H1 (cell line): Measurements from ENCODE around the gene ASCL5. TPM values are rescaled to one million over a fixed set of nuclear protein-coding genes. Genes with fewer than 3 reads are reported as not detected.

Experiments
- CTCF ChIA-PET: fragments of 300-600 bp; sonication (Branson Sonifier 250); formaldehyde crosslinking; loops from one replicate; lab custom pipeline; 2021; ENCODE audit not compliant: partially characterized antibody; lab: Charles Lee
- POLR2A ChIA-PET: fragments of 300-600 bp; sonication (Branson Sonifier 250); formaldehyde crosslinking; loops from one replicate; lab custom pipeline; 2021; ENCODE audit warnings: inconsistent platforms; ENCODE audit not compliant: partially characterized antibody; lab: Charles Lee
- DNase-seq, 2 experiments: peaks; one replicate each; pipeline versions ENCODE4 v3.0.0 to v3.0.0-alpha.2; 2010 to 2022; ENCODE audit warnings: low spot score in 2 of 2, low read depth in 1 of 2, mixed read lengths in 1 of 2
- FAIRE-seq: peaks from 2 replicates; lab custom pipeline; 2011; peaks lifted over from hg19 to GRCh38; lab: Jason Lieb, UNC
- H2AFZ ChIP-seq: 2 replicates; pipeline ENCODE4 v1.8.1; 2012; ENCODE audit warnings: low read length, inconsistent platforms
- H2AK5ac ChIP-seq: 2 replicates; pipeline ENCODE4 v1.6.1; 2013; ENCODE audit warnings: low read depth, low read length
- H2BK120ac ChIP-seq: replicated peaks from 2 replicates; pipeline ENCODE3; 2013; ENCODE audit warnings: low read depth, low read length, inconsistent platforms
- H2BK12ac ChIP-seq: 2 replicates; pipeline ENCODE4 v1.6.1; 2013; ENCODE audit warnings: low read depth, low read length
- H2BK15ac ChIP-seq: 2 replicates; pipeline ENCODE4 v1.6.1; 2013; ENCODE audit warnings: low read length
- H2BK20ac ChIP-seq: 2 replicates; pipeline ENCODE4 v1.6.1; 2013; ENCODE audit warnings: low read length
- H2BK5ac ChIP-seq: 2 replicates; pipeline ENCODE4 v1.6.1; 2013; ENCODE audit warnings: low read depth, low read length
- H3K14ac ChIP-seq: 2 replicates; pipeline ENCODE4 v1.6.1; 2013; ENCODE audit warnings: inconsistent platforms; ENCODE audit not compliant: insufficient read length
- H3K18ac ChIP-seq: 2 replicates; pipeline ENCODE4 v1.6.1; 2013; ENCODE audit warnings: low read length; ENCODE audit errors: extremely low read depth
- H3K23ac ChIP-seq: 2 replicates; pipeline ENCODE4 v1.6.1; 2013; ENCODE audit warnings: inconsistent platforms; ENCODE audit not compliant: insufficient read length
- H3K23me2 ChIP-seq: 2 replicates; pipeline ENCODE4 v1.6.1; 2013; ENCODE audit warnings: low read depth, low read length
- H3K27ac ChIP-seq: 2 replicates; pipeline ENCODE4 v1.6.1; 2011; ENCODE audit warnings: low read depth, low read length, inconsistent platforms
- H3K27me3 ChIP-seq, 4 experiments: replicated peaks in 1 of 4; 1 replicate in 1 of 4; 2 replicates in 3 of 4; pipeline versions ENCODE4 v1.6.1 to v1.8.1; 2011 to 2013; ENCODE audit warnings: low read length in 3 of 4, mild to moderate bottlenecking in 3 of 4, inconsistent platforms in 2 of 4, mixed read lengths in 2 of 4, moderate library complexity in 1 of 4; ENCODE audit not compliant: control insufficient read depth in 3 of 4, insufficient read depth in 3 of 4; ENCODE audit errors: extremely low read depth in 1 of 4
- H3K36me3 ChIP-seq, 4 experiments: 2 replicates each; pipeline versions ENCODE4 v1.6.1 to v1.8.1; 2011 to 2013; ENCODE audit warnings: mild to moderate bottlenecking in 4 of 4, low read length in 3 of 4, moderate library complexity in 2 of 4, control low read depth in 1 of 4, inconsistent platforms in 1 of 4; ENCODE audit not compliant: insufficient read depth in 4 of 4, control insufficient read depth in 2 of 4
- H3K4ac ChIP-seq: replicated peaks from 2 replicates; pipeline ENCODE3; 2013; ENCODE audit warnings: low read length, low read depth, mixed read lengths, inconsistent platforms; ENCODE audit not compliant: insufficient read length
- H3K4me1 ChIP-seq, 4 experiments: replicated peaks in 1 of 4; 1 replicate in 1 of 4; 2 replicates in 3 of 4; pipeline versions ENCODE4 v1.6.1 to v1.8.1; 2011 to 2013; ENCODE audit warnings: low read length in 3 of 4, inconsistent platforms in 2 of 4, mixed read lengths in 1 of 4; ENCODE audit not compliant: insufficient read depth in 4 of 4, control insufficient read depth in 3 of 4
- H3K4me2 ChIP-seq, 2 experiments: 2 replicates each; pipeline versions ENCODE4 v1.6.1 to v1.8.1; 2011 to 2013; ENCODE audit warnings: low read depth in 2 of 2, low read length in 2 of 2, control low read depth in 1 of 2, inconsistent platforms in 1 of 2, mild to moderate bottlenecking in 1 of 2; ENCODE audit not compliant: insufficient read depth in 1 of 2
- H3K4me3 ChIP-seq, 4 experiments: fragments of 200-600, 300-600 bp in 1 of 4; sonication (generic), shearing (Covaris generic), sonication (Bioruptor Twin) in 1 of 4; 2 replicates each; pipeline versions ENCODE4 v1.5.1 to v1.8.1; 2011 to 2016; ENCODE audit warnings: low read length in 4 of 4, low read depth in 3 of 4, control low read depth in 2 of 4, inconsistent platforms in 2 of 4, mild to moderate bottlenecking in 2 of 4, mixed read lengths in 1 of 4, moderate library complexity in 1 of 4; ENCODE audit not compliant: insufficient read depth in 2 of 4; ENCODE audit errors: extremely low read depth in 1 of 4
- H3K56ac ChIP-seq: replicated peaks from 2 replicates; pipeline ENCODE3; 2013; ENCODE audit warnings: low read depth, mild to moderate bottlenecking, mixed read lengths, low read length, inconsistent platforms; ENCODE audit not compliant: insufficient read length
- H3K79me1 ChIP-seq: 2 replicates; pipeline ENCODE4 v1.6.1; 2013; ENCODE audit warnings: low read depth, low read length, control low read depth
- H3K79me2 ChIP-seq, 2 experiments: 2 replicates each; pipeline versions ENCODE4 v1.6.1 to v1.8.1; 2012 to 2013; ENCODE audit warnings: low read length in 2 of 2, mild to moderate bottlenecking in 2 of 2, inconsistent platforms in 1 of 2; ENCODE audit not compliant: insufficient read depth in 2 of 2, control insufficient read depth in 1 of 2
- H3K9ac ChIP-seq, 4 experiments: replicated peaks in 1 of 4; 1 replicate in 1 of 4; 2 replicates in 3 of 4; pipeline versions ENCODE4 v1.6.1 to v1.8.1; 2011 to 2013; ENCODE audit warnings: low read depth in 3 of 4, low read length in 3 of 4, control low read depth in 2 of 4, mild to moderate bottlenecking in 2 of 4, moderate library complexity in 2 of 4, inconsistent platforms in 1 of 4; ENCODE audit errors: extremely low read depth in 1 of 4
- H3K9me3 ChIP-seq, 2 experiments: 2 replicates each; pipeline versions ENCODE4 v1.6.1 to v1.8.1; 2012 to 2013; ENCODE audit warnings: mild to moderate bottlenecking in 2 of 2, moderate library complexity in 2 of 2, control low read depth in 1 of 2, inconsistent platforms in 1 of 2, low read depth in 1 of 2, low read length in 1 of 2, mixed read lengths in 1 of 2; ENCODE audit not compliant: insufficient read depth in 2 of 2
- H4K20me1 ChIP-seq, 2 experiments: replicated peaks in 1 of 2; 2 replicates each; pipeline versions ENCODE3 to v1.8.1; 2011 to 2013; ENCODE audit warnings: inconsistent platforms in 2 of 2, low read length in 2 of 2, mild to moderate bottlenecking in 1 of 2; ENCODE audit not compliant: insufficient read depth in 2 of 2, control insufficient read depth in 1 of 2
- H4K5ac ChIP-seq: 2 replicates; pipeline ENCODE4 v1.6.1; 2013; ENCODE audit warnings: low read length, low read depth, mixed read lengths, inconsistent platforms; ENCODE audit not compliant: insufficient read length
- H4K8ac ChIP-seq: 2 replicates; pipeline ENCODE4 v1.8.0; 2013; ENCODE audit warnings: mild to moderate bottlenecking, moderate library complexity, low read length, inconsistent platforms; ENCODE audit not compliant: insufficient read depth; ENCODE audit errors: extremely low read depth
- H4K91ac ChIP-seq: replicated peaks from 2 replicates; pipeline ENCODE3; 2013; ENCODE audit warnings: low read length, mixed read lengths, inconsistent platforms; ENCODE audit not compliant: insufficient read length
- BACH1 ChIP-seq: IDR thresholded peaks from 2 replicates; pipeline ENCODE4 v1.6.1; 2012; ENCODE audit warnings: low read length, improper control_type of control experiment
- HDAC6 ChIP-seq: IDR thresholded peaks from one replicate; pipeline ENCODE4 v1.7.1; 2012; ENCODE audit warnings: low read depth, mild to moderate bottlenecking, inconsistent platforms, low read length, moderate library complexity
- SIN3A ChIP-seq, 2 experiments: IDR thresholded peaks in 1 of 2; conservative IDR thresholded peaks in 1 of 2; 2 replicates each; pipeline ENCODE4 v1.6.1; 2011 to 2012; ENCODE audit warnings: low read length in 2 of 2, improper control_type of control experiment in 1 of 2, low read depth in 1 of 2, mild to moderate bottlenecking in 1 of 2
- WGBS, 2 experiments: shearing (Covaris generic) in 1 of 2; methylation state at CpG; one replicate each; pipeline versions ENCODE4 v1.1.6 to v1.1.7; 2013 to 2015; ENCODE audit warnings: low lambda C conversion rate in 2 of 2, mixed read lengths in 2 of 2, inconsistent platforms in 1 of 2, low coverage in 1 of 2, missing lambda C conversion rate in 1 of 2; ENCODE audit not compliant: insufficient replicate concordance in 2 of 2, insufficient coverage in 1 of 2, insufficient read length in 1 of 2; ENCODE audit errors: extremely low coverage in 1 of 2, missing lambda C conversion rate in 1 of 2; 5-methylcytosine and 5-hydroxymethylcytosine counted together
- polyA plus RNA-seq, 7 experiments: library from polyadenylated mRNA; depleted of rRNA in 3 of 7; stranded (reverse) in 5 of 7; unstranded in 2 of 7; fragments of >200 nt in 5 of 7; fragments of 200-250 nt in 2 of 7; gene quantifications; 1 replicate in 5 of 7; 2 replicates in 1 of 7; 4 replicates in 1 of 7; pipeline versions ENCODE4 v1.2.1 to v1.2.3, GENCODE V29; 2011 to 2013; ENCODE audit warnings: missing spikeins in 2 of 7, mixed read lengths in 2 of 7
- total RNA-seq: library from RNA; stranded (reverse); fragmentation: NEBNext Ultra II Directional; extraction: Animal tissue kit (Norgen Biotek cat#: 25700); gene quantifications from 2 replicates; pipeline ENCODE4 v1.2.1, GENCODE V29; 2021

Gene ASCL5
- total and polyA plus RNA-seq, 2 of the 8 experiments (the other 6 are each of a cell fraction or from before 2014, with no cell fraction given): 0.29 to 0.41 TPM

GRCh38 chr1:201100169-201100930, 26.6 kb downstream of the ASCL5 start:
- Histone ChIP-seq H4K8ac (no peak overlapping the region), H4K5ac (no peak overlapping the region), H3K4me2 (no peak overlapping the region), H3K14ac (no peak overlapping the region), H3K79me2 (no peaks in the 10 kb centered on the region), H2BK5ac (no peak overlapping the region), H2BK120ac (no peak overlapping the region), H3K9me3 (no peaks in the 10 kb centered on the region), H2BK20ac (no peak overlapping the region), H4K20me1 (no peaks in the 10 kb centered on the region), H2BK12ac (no peak overlapping the region), H3K4me1 (peaks cover 0 to 3% (median 0%) of the 10 kb centered on the region in 4 experiments; a peak in 1 of 7 replicates), H3K79me1 (no peaks in the 10 kb centered on the region), H3K36me3 (no peaks in the 10 kb centered on the region), H3K23me2 (no peaks in the 10 kb centered on the region), H3K27ac (no peak overlapping the region), H3K4ac (no peak overlapping the region), H2AK5ac (no peak overlapping the region), H3K56ac (no peak overlapping the region), H2AFZ (no peak overlapping the region), H3K23ac (no peak overlapping the region), H2BK15ac (no peak overlapping the region), H3K18ac (no peak overlapping the region), H4K91ac (no peak overlapping the region), H3K27me3 (peaks cover 0 to 1% (median 0%) of the 10 kb centered on the region in 4 experiments; a peak in 1 of 7 replicates), H3K4me3 (no peak overlapping the region), H3K9ac (no peak overlapping the region; a peak in 1 of 7 replicates)
- FAIRE-seq (no peak), DNase-seq (no peak)
- ChIA-PET POLR2A (interaction anchor here (0.7 to 1.3 kb wide), 2 partner anchors 25 to 76 kb away, joined by 3 to 4 read pairs; no protein-coding TSS in a partner anchor), CTCF (interaction anchor here (1.2 to 9.1 kb wide), 5 partner anchors 14 to 121 kb away, joined by 3 to 92 read pairs (median 20); no protein-coding TSS in a partner anchor)
- no peak for TF ChIP-seq HDAC6
- TF ChIP-seq BACH1: no peak
- TF ChIP-seq SIN3A (conservative IDR thresholded peaks at IDR 0.05 in 1 of 2, IDR thresholded peaks at IDR 0.05 in 1 of 2; ENCODE audit: low read depth in 1 of 2, low read length in 2 of 2): no peak
- 86% methylated on average over 12 of the region's 12 CpGs; no CpG with 5 or more reads in 1 of the 2 experiments for WGBS, 2 experiments
